SK-N-SH treated with all-trans-retinoic acid at 6 μM for 48 hours (cell line): ENCODE results near the gene VTA1.

ENCODE experiments used
- ATAC-seq: fragments of 200-7000 bp; cut with Tn5 transposase; 3 replicates; pipeline ENCODE4 v1.9.1; 2020; ENCODE audit warnings: mild to moderate bottlenecking, moderate library complexity
- ARNTL ChIP-seq: fragments of 450-650 bp; formaldehyde crosslinking; IDR thresholded peaks from 2 replicates; pipeline ENCODE4 v1.5.0; 2020; ENCODE audit warnings: low read depth, mild to moderate bottlenecking, moderate library complexity, borderline replicate concordance
- BACH2 ChIP-seq: fragments of 250-450 bp; sonication (Bioruptor Pico); IDR thresholded peaks from 2 replicates; pipeline ENCODE4 v1.9.0; 2021; ENCODE audit warnings: mild to moderate bottlenecking, borderline replicate concordance
- CREB5 ChIP-seq: fragments of 250-450 bp; sonication (Bioruptor Pico); IDR thresholded peaks from 2 replicates; pipeline ENCODE4 v1.5.1; 2020; ENCODE audit warnings: low read depth, mild to moderate bottlenecking, moderate library complexity
- CSDC2 ChIP-seq: fragments of 250-450 bp; sonication (Bioruptor Pico); IDR thresholded peaks from 2 replicates; pipeline ENCODE4 v1.5.0; 2020; ENCODE audit warnings: mild to moderate bottlenecking, moderate library complexity
- CSRNP3 ChIP-seq: fragments of 250-450 bp; sonication (Bioruptor Pico); IDR thresholded peaks from 2 replicates; pipeline ENCODE4 v1.5.1; 2021; ENCODE audit warnings: mild to moderate bottlenecking, moderate library complexity
- ESRRG ChIP-seq: fragments of 250-450 bp; sonication (Bioruptor Pico); IDR thresholded peaks from 2 replicates; pipeline ENCODE4 v1.6.1; 2021; ENCODE audit warnings: mild to moderate bottlenecking
- GLIS3 ChIP-seq: fragments of 250-450 bp; sonication (Bioruptor Pico); IDR thresholded peaks from 2 replicates; pipeline ENCODE4 v1.5.0; 2020; ENCODE audit warnings: mild to moderate bottlenecking, moderate library complexity
- ISL1 ChIP-seq: fragments of 250-450 bp; sonication (Bioruptor Pico); IDR thresholded peaks from 2 replicates; pipeline ENCODE4 v2.1.2; 2022; ENCODE audit warnings: mild to moderate bottlenecking, moderate library complexity
- OSR1 ChIP-seq: fragments of 250-450 bp; sonication (Bioruptor Pico); IDR thresholded peaks from 2 replicates; pipeline ENCODE4 v1.8.0; 2022; ENCODE audit warnings: moderate library complexity, mild to moderate bottlenecking, inconsistent platforms
- PATZ1 ChIP-seq: fragments of 250-450 bp; sonication (Bioruptor Pico); IDR thresholded peaks from 2 replicates; pipeline ENCODE4 v1.8.0; 2020; ENCODE audit warnings: mild to moderate bottlenecking, moderate library complexity, borderline replicate concordance
- POU6F1 ChIP-seq: fragments of 250-450 bp; sonication (Bioruptor Pico); IDR thresholded peaks from 2 replicates; pipeline ENCODE4 v1.8.0; 2021; ENCODE audit warnings: low read depth, mild to moderate bottlenecking, moderate library complexity, borderline replicate concordance
- PPARA ChIP-seq: fragments of 250-450 bp; sonication (Bioruptor Pico); IDR thresholded peaks from 2 replicates; pipeline ENCODE4 v1.5.0; 2020; ENCODE audit warnings: mild to moderate bottlenecking, borderline replicate concordance
- SNAI2 ChIP-seq: fragments of 250-450 bp; sonication (Bioruptor Pico); IDR thresholded peaks from 2 replicates; pipeline ENCODE4 v1.5.0; 2020; ENCODE audit warnings: mild to moderate bottlenecking, moderate library complexity
- TOX ChIP-seq: fragments of 250-450 bp; sonication (Bioruptor Pico); IDR thresholded peaks from 2 replicates; pipeline ENCODE4 v1.8.0; 2021; ENCODE audit warnings: mild to moderate bottlenecking, moderate library complexity, borderline replicate concordance
- TSHZ2 ChIP-seq: fragments of 250-450 bp; sonication (Bioruptor Pico); IDR thresholded peaks from 2 replicates; pipeline ENCODE4 v1.5.0; 2020; ENCODE audit warnings: mild to moderate bottlenecking, moderate library complexity
- ZFP3 ChIP-seq: fragments of 250-450 bp; sonication (Bioruptor Pico); IDR thresholded peaks from 2 replicates; pipeline ENCODE4 v1.5.0; 2020; ENCODE audit warnings: mild to moderate bottlenecking, moderate library complexity
- ZFP30 ChIP-seq: fragments of 450-650 bp; formaldehyde crosslinking; IDR thresholded peaks from 2 replicates; pipeline ENCODE4 v1.5.0; 2022; ENCODE audit warnings: mild to moderate bottlenecking, moderate library complexity
- ZNF565 ChIP-seq: fragments of 450-650 bp; formaldehyde crosslinking; conservative IDR thresholded peaks from 2 replicates; pipeline ENCODE4 v1.5.0; 2020; ENCODE audit warnings: low read depth, mild to moderate bottlenecking, moderate library complexity
- ZNF70 ChIP-seq: fragments of 450-650 bp; formaldehyde crosslinking; IDR thresholded peaks from 2 replicates; pipeline ENCODE4 v1.5.0; 2020; ENCODE audit warnings: mild to moderate bottlenecking, moderate library complexity
- ZNF8 ChIP-seq: fragments of 450-650 bp; formaldehyde crosslinking; IDR thresholded peaks from 2 replicates; pipeline ENCODE4 v1.5.0; 2020; ENCODE audit warnings: mild to moderate bottlenecking, moderate library complexity

Gene VTA1

GRCh38 chr6:142249266-142249665 is 102.2 kb downstream of the VTA1 start:
- no peak for ATAC-seq
- TF ChIP-seq SNAI2, result no peak
- no peak for TF ChIP-seq ISL1
- TF ChIP-seq TSHZ2 (CRISPR knock-in tag), result no peak
- TF ChIP-seq OSR1, result no peak
- TF ChIP-seq POU6F1 (CRISPR knock-in tag), result no peak
- no peak for TF ChIP-seq GLIS3 (CRISPR knock-in tag)
- TF ChIP-seq ZNF70 (CRISPR knock-in tag), result no peak
- TF ChIP-seq ESRRG (CRISPR knock-in tag), result no peak
- no peak for TF ChIP-seq ZFP3 (CRISPR knock-in tag)
- no peak for TF ChIP-seq CREB5 (CRISPR knock-in tag)
- no peak for TF ChIP-seq ZNF565 (CRISPR knock-in tag)

- TF ChIP-seq SNAI2, result no peak
- TF ChIP-seq ZNF565 (CRISPR knock-in tag), result no peak
- TF ChIP-seq PATZ1, result no peak
- TF ChIP-seq PPARA, result no peak
- TF ChIP-seq BACH2 (CRISPR knock-in tag), result no peak
- TF ChIP-seq ESRRG (CRISPR knock-in tag), result no peak
- no peak for TF ChIP-seq ZNF70 (CRISPR knock-in tag)
- TF ChIP-seq ARNTL (CRISPR knock-in tag), result no peak
- TF ChIP-seq CSRNP3 (CRISPR knock-in tag), result no peak
- TF ChIP-seq CSDC2 (CRISPR knock-in tag), result no peak
- TF ChIP-seq CREB5 (CRISPR knock-in tag), result no peak
- TF ChIP-seq OSR1, result no peak
- TF ChIP-seq ZFP3 (CRISPR knock-in tag), result no peak
- no peak for TF ChIP-seq ZFP30 (CRISPR knock-in tag)
- TF ChIP-seq ZNF8 (CRISPR knock-in tag), result no peak
- no peak for TF ChIP-seq ISL1
- no peak for TF ChIP-seq GLIS3 (CRISPR knock-in tag)
- TF ChIP-seq TOX, result no peak
- TF ChIP-seq TSHZ2 (CRISPR knock-in tag), result no peak
- TF ChIP-seq, all 23 proteins: peak for 0
- ATAC-seq, result no peak
These were observed 104.9 kb downstream of the VTA1 start for GRCh38 chr6:142251930-142252445.
